Spleen (tissue), 11 donors: ENCODE measurements around the gene HEMK1. TPM values are rescaled to one million over a fixed set of nuclear protein-coding genes. Genes with fewer than 3 reads are reported as not detected.

ENCODE experiments used
- DNase-seq: peaks from one replicate; pipeline ENCODE4 v3.0.0-alpha.2; 2020
- H3K27ac ChIP-seq, 8 donors: fragments of 200-600 bp; sonication (generic) in 7 of 8; 1 replicate in 4 of 8; 2 replicates in 4 of 8; pipeline versions ENCODE4 v1.5.0 to v1.8.0; 2016 to 2021; ENCODE audit warnings: inconsistent platforms in 4 of 8, mild to moderate bottlenecking in 4 of 8, moderate library complexity in 1 of 8
- H3K27me3 ChIP-seq, 7 donors: fragments of 200-600 bp; sonication (generic) in 6 of 7; replicated peaks in 1 of 7; 1 replicate in 4 of 7; 2 replicates in 3 of 7; pipeline versions ENCODE4 v1.5.0 to v1.8.0; 2016 to 2021; ENCODE audit warnings: inconsistent platforms in 3 of 7, mild to moderate bottlenecking in 1 of 7
- H3K36me3 ChIP-seq, 6 donors: fragments of 200-600 bp; sonication (generic) in 5 of 6; 1 replicate in 4 of 6; 2 replicates in 2 of 6; pipeline versions ENCODE4 v1.5.0 to v1.8.0; 2016 to 2021; ENCODE audit warnings: inconsistent platforms in 2 of 6
- H3K4me1 ChIP-seq, 6 donors: fragments of 200-600 bp; sonication (generic) in 5 of 6; 1 replicate in 3 of 6; 2 replicates in 3 of 6; pipeline versions ENCODE4 v1.5.0 to v1.8.0; 2016 to 2021; ENCODE audit warnings: inconsistent platforms in 3 of 6
- H3K4me3 ChIP-seq, 8 donors: fragments of 200-600 bp; sonication (generic) in 7 of 8; 1 replicate in 4 of 8; 2 replicates in 4 of 8; pipeline versions ENCODE4 v1.5.0 to v1.8.0; 2016 to 2021; ENCODE audit warnings: inconsistent platforms in 4 of 8, mild to moderate bottlenecking in 4 of 8, moderate library complexity in 2 of 8
- H3K9me3 ChIP-seq, 8 donors: fragments of 200-600 bp; sonication (generic) in 7 of 8; 1 replicate in 4 of 8; 2 replicates in 4 of 8; pipeline versions ENCODE4 v1.5.0 to v1.8.0; 2016 to 2021; ENCODE audit warnings: inconsistent platforms in 4 of 8
- CTCF ChIP-seq, 11 experiments: fragments of 200-600 bp in 7 of 11; fragments of 450-650 bp in 4 of 11; sonication (generic) in 4 of 11; IDR thresholded peaks in 8 of 11; conservative IDR thresholded peaks in 3 of 11; 1 replicate in 7 of 11; 2 replicates in 4 of 11; pipeline versions ENCODE4 v1.4.0 to v1.8.0; 2016 to 2021; ENCODE audit warnings: antibody characterized with exemption in 11 of 11, inconsistent platforms in 4 of 11, mild to moderate bottlenecking in 1 of 11
- POLR2A ChIP-seq, 3 donors: fragments of 450-650 bp; IDR thresholded peaks; one replicate each; pipeline ENCODE4 v1.5.1; 2017; ENCODE audit warnings: antibody characterized with exemption in 3 of 3, mild to moderate bottlenecking in 1 of 3
- POLR2AphosphoS5 ChIP-seq, 3 donors: sonication (generic); formaldehyde crosslinking; IDR thresholded peaks; one replicate each; pipeline ENCODE4 v1.5.1; 2017; ENCODE audit warnings: antibody characterized with exemption in 3 of 3
- WGBS, 5 donors: extraction: QIAGEN DNeasy Blood & Tissue Kit in 3 of 5; methylation state at CpG; one replicate each; pipeline versions ENCODE4 v1.1.5 to v1.1.7; 2013 to 2018; 5-methylcytosine and 5-hydroxymethylcytosine counted together
- intact Hi-C: fragments of 100-400 bp; cut with DNase I; formaldehyde crosslinking; loops from one replicate; pipeline ENCODE4 v1.15.0; 2023; ENCODE audit warnings: low total_unique reads
- polyA plus RNA-seq, 3 donors: library from polyadenylated mRNA; stranded (reverse); fragments of 200-250 nt; gene quantifications; one replicate each; pipeline ENCODE4 v1.2.1, GENCODE V29; 2013
- total RNA-seq, 7 donors: library from RNA; depleted of rRNA in 3 of 7; stranded (reverse); fragments of >200 nt in 3 of 7; fragmentation: NEBNext Ultra II Directional in 4 of 7; extraction: Animal tissue kit (Norgen Biotek cat#: 25700) in 4 of 7; gene quantifications; one replicate each; pipeline versions ENCODE4 v1.1.0 to v1.2.1, GENCODE V29; 2016 to 2021
- donor health status: healthy with polysubstance abuse.
- donor health status: DM: no; HTN: no; CAD: no; lungs with moderate emphysema.
- donor health status: DM: no; HTN: no; CAD: no.
- donor health status: Bipolar disorder and iron deficiency.
- donor health status: healthy.
- donor health status: DM: no; HTN: no; CAD: no.
- donor health status: DM: yes; HTN: yes; CAD: no.

The HEMK1 gene
- total and polyA plus RNA-seq, 10 donors = 7.6 to 45.2 (median 20.8) TPM

GRCh38 chr3:50604628-50605588, 35.6 kb downstream of the HEMK1 start:
- Histone ChIP-seq H3K4me3 (no peak overlapping the region), H3K27ac (peak overlapping the region; percentile 19 to 93 (median 64))
- intact Hi-C loops = no loop called here

GRCh38 chr3:50605901-50606326, 36.6 kb downstream of the HEMK1 start:
- H3K4me3 ChIP-seq = peak overlapping the region in 1 of 8 donors; percentile 79

More at GRCh38 chr3:50604628-50605588, 35.6 kb downstream of the HEMK1 start:
- Histone ChIP-seq H3K4me1 (peaks cover 43 to 100% (median 98%) of the 10 kb centered on the region in 6 donors), H3K36me3 (peaks cover 0 to 58% (median 32%) of the 10 kb centered on the region in 6 donors), H3K27me3 (no peaks in the 10 kb centered on the region), H3K9me3 (no peaks in the 10 kb centered on the region)
- WGBS, 5 donors = 60 to 74% (median 63%) methylated on average over 14 of the region's 14 CpGs
- peak; percentile 89 for DNase-seq
- peak; percentile 33 to 78 (median 63) for TF ChIP-seq POLR2AphosphoS5 (IDR thresholded peaks at IDR 0.05)
- no peak for TF ChIP-seq CTCF (IDR thresholded peaks at IDR 0.05 in 8 of 11, conservative IDR thresholded peaks at IDR 0.05 in 3 of 11)

GRCh38 chr3:50606596-50606995, 37.3 kb downstream of the HEMK1 start:
- TF ChIP-seq POLR2A (IDR thresholded peaks at IDR 0.05) (no peak), CTCF (IDR thresholded peaks at IDR 0.05 in 8 of 11, conservative IDR thresholded peaks at IDR 0.05 in 3 of 11) (no peak), POLR2AphosphoS5 (IDR thresholded peaks at IDR 0.05) (peak in 1 of 3 donors; percentile 8)
- intact Hi-C loops = no loop called here
- 28 to 45% (median 37%) methylated on average over 4 to 6 of the region's 6 CpGs for WGBS, 5 donors
- Histone ChIP-seq H3K4me3 (peak overlapping the region in 2 of 8 donors; percentile 70 to 79), H3K9me3 (no peaks in the 10 kb centered on the region), H3K27ac (peak overlapping the region in 6 of 8 donors; percentile 1 to 93 (median 91)), H3K27me3 (no peaks in the 10 kb centered on the region), H3K4me1 (peaks cover 38 to 100% (median 95%) of the 10 kb centered on the region in 6 donors), H3K36me3 (peaks cover 0 to 58% (median 32%) of the 10 kb centered on the region in 6 donors)
- no peak for DNase-seq

More at GRCh38 chr3:50605901-50606326, 36.6 kb downstream of the HEMK1 start:
- intact Hi-C loops = no loop called here
- DNase-seq = no peak
- WGBS, 5 donors = 64 to 81% (median 67%) methylated on average over 5 of the region's 5 CpGs
- Histone ChIP-seq H3K9me3 (no peaks in the 10 kb centered on the region), H3K36me3 (peaks cover 0 to 58% (median 32%) of the 10 kb centered on the region in 6 donors), H3K27ac (peak overlapping the region in 6 of 8 donors; percentile 24 to 93 (median 91)), H3K27me3 (no peaks in the 10 kb centered on the region), H3K4me1 (peaks cover 42 to 100% (median 98%) of the 10 kb centered on the region in 6 donors)
- TF ChIP-seq POLR2AphosphoS5 (IDR thresholded peaks at IDR 0.05) = no peak
- TF ChIP-seq POLR2A (IDR thresholded peaks at IDR 0.05) = no peak
- TF ChIP-seq CTCF (IDR thresholded peaks at IDR 0.05 in 8 of 11, conservative IDR thresholded peaks at IDR 0.05 in 3 of 11) = no peak
